Epithelial cell of proximal tubule (primary cell): ENCODE data around the gene SPRING1. TPM values are rescaled to one million over a fixed set of nuclear protein-coding genes. Genes with fewer than 3 reads are reported as not detected.

Experiments used
- DNase-seq: peaks from one replicate; pipeline ENCODE4 v3.0.0-alpha.2; 2011; ENCODE audit warnings: low read depth
- H3K4me3 ChIP-seq: 2 replicates; pipeline ENCODE4 v1.5.1; 2011; ENCODE audit warnings: low read depth, mild to moderate bottlenecking, low read length
- CTCF ChIP-seq: conservative IDR thresholded peaks from 2 replicates; pipeline ENCODE4 v1.5.1; 2012; ENCODE audit warnings: low read depth, mild to moderate bottlenecking, low read length
- total RNA-seq: library from RNA; depleted of rRNA; stranded (reverse); fragments of >200 nt; gene quantifications from 2 replicates; pipeline ENCODE4 v1.2.3, GENCODE V29; 2015

The SPRING1 gene
- total RNA-seq, 1 donor from 2014 or later, result 49.9 TPM

- no peak for TF ChIP-seq CTCF
- DNase-seq, result no peak
- H3K4me3 ChIP-seq, result no peak overlapping the region
Observed at GRCh38 chr12:116774020-116774419, 36.2 kb upstream of the SPRING1 start.

GRCh38 chr12:116773276-116773731, 35.4 kb upstream of the SPRING1 start:
- H3K4me3 ChIP-seq, result no peak overlapping the region
- peak; percentile 36 for TF ChIP-seq CTCF
- no peak for DNase-seq

- no peak overlapping the region for H3K4me3 ChIP-seq
Observed at GRCh38 chr12:116771651-116772050, 33.8 kb upstream of the SPRING1 start.

GRCh38 chr12:116766746-116767145, 28.9 kb upstream of the SPRING1 start:
- TF ChIP-seq CTCF, result no peak
- no peak overlapping the region for H3K4me3 ChIP-seq
- no peak for DNase-seq

More at GRCh38 chr12:116771651-116772050, 33.8 kb upstream of the SPRING1 start:
- TF ChIP-seq CTCF, result no peak
- no peak for DNase-seq

GRCh38 chr12:116766285-116766684, 28.4 kb upstream of the SPRING1 start:
- TF ChIP-seq CTCF, result no peak
- H3K4me3 ChIP-seq, result no peak overlapping the region
- no peak for DNase-seq

GRCh38 chr12:116765271-116765670, 27.4 kb upstream of the SPRING1 start:
- DNase-seq, result peak; percentile 43
- no peak for TF ChIP-seq CTCF
- no peak overlapping the region for H3K4me3 ChIP-seq

- no peak for TF ChIP-seq CTCF
- no peak overlapping the region for H3K4me3 ChIP-seq
- no peak for DNase-seq
Observed at GRCh38 chr12:116761499-116761898, 23.6 kb upstream of the SPRING1 start.
